RWPE1 (cell line): Measurements from ENCODE around the gene ARMH3.

Experiments
- CTCF ChIA-PET: fragments of 350-600 bp; sonication (Branson Sonifier 250); formaldehyde crosslinking; extraction: SDS; loops from one replicate; lab custom pipeline; 2021; lab: Yijun Ruan, JAX
- POLR2A ChIA-PET: fragments of 400-600 bp; formaldehyde crosslinking; extraction: SDS; loops from one replicate; lab custom pipeline; 2020; ENCODE audit warnings: antibody characterized with exemption; ENCODE audit not compliant: low non-redundant PET; lab: Yijun Ruan, JAX
- DNase-seq: peaks from one replicate; pipeline ENCODE4 v3.0.0; 2012; ENCODE audit warnings: low spot score
- H3K27ac ChIP-seq: fragments of 450-650 bp; 2 replicates; pipeline ENCODE4 v1.5.1; 2017
- CTCF ChIP-seq: fragments of 450-650 bp; conservative IDR thresholded peaks from 2 replicates; pipeline ENCODE4 v1.5.1; 2017; ENCODE audit warnings: low read depth, mild to moderate bottlenecking

Gene ARMH3

GRCh38 chr10:101814466-101815071 lies 241.4 kb downstream of the ARMH3 start:
- CTCF ChIA-PET, result interaction anchor here (0.5 to 2.7 kb wide), 2 partner anchors 26 to 254 kb away, joined by 3 to 8 read pairs; no protein-coding TSS in a partner anchor
- no peak overlapping the region for H3K27ac ChIP-seq
- DNase-seq, result no peak
- POLR2A ChIA-PET, result no interaction called here
- TF ChIP-seq CTCF, result no peak

- no peak for DNase-seq
- no peak overlapping the region for H3K27ac ChIP-seq
- CTCF ChIA-PET, result interaction anchor here (0.5 kb wide), 1 partner anchor 177 kb away, joined by 3 read pairs; no protein-coding TSS in a partner anchor
- POLR2A ChIA-PET, result no interaction called here
- no peak for TF ChIP-seq CTCF
Observed at GRCh38 chr10:101812606-101813005, 243.4 kb downstream of the ARMH3 start.

- TF ChIP-seq CTCF, result no peak
- ChIA-PET CTCF (no interaction called here), POLR2A (no interaction called here)
- no peak for DNase-seq
- H3K27ac ChIP-seq, result no peak overlapping the region
Observed at GRCh38 chr10:101807158-101807557, 248.8 kb downstream of the ARMH3 start.

- POLR2A ChIA-PET, result no interaction called here
- no peak for TF ChIP-seq CTCF
- no peak for DNase-seq
- no peak overlapping the region for H3K27ac ChIP-seq
- CTCF ChIA-PET, result interaction anchor here (0.7 to 1.6 kb wide), 4 partner anchors 22 to 234 kb away, joined by 3 to 5 read pairs (median 4); no protein-coding TSS in a partner anchor
Observed at GRCh38 chr10:101803511-101803910, 252.5 kb downstream of the ARMH3 start.

GRCh38 chr10:101797403-101798059 lies 258.4 kb downstream of the ARMH3 start:
- ChIA-PET POLR2A (interaction anchor here (1.0 kb wide), 1 partner anchor 15 kb away, joined by 3 read pairs; the partner anchor contains the start of gene NPM3), CTCF (interaction anchor here (0.9 to 1.1 kb wide), 2 partner anchors 16 to 17 kb away, joined by 3 to 5 read pairs; no protein-coding TSS in a partner anchor)
- no peak overlapping the region for H3K27ac ChIP-seq
- no peak for DNase-seq
- TF ChIP-seq CTCF, result no peak
